GM12872 (cell line): ENCODE measurements around the gene RTTN.

Experiments
- CTCF ChIP-seq: IDR thresholded peaks from 3 replicates; pipeline ENCODE4 v1.5.1; 2011; ENCODE audit warnings: low read depth, mild to moderate bottlenecking, low read length, moderate library complexity; ENCODE audit not compliant: insufficient read depth

RTTN gene

GRCh38 chr18:70221156-70221914 lies 15.8 kb upstream of the RTTN start:
- TF ChIP-seq CTCF = no peak

GRCh38 chr18:70220628-70221027 lies 15.1 kb upstream of the RTTN start:
- no peak for TF ChIP-seq CTCF

DNA sequence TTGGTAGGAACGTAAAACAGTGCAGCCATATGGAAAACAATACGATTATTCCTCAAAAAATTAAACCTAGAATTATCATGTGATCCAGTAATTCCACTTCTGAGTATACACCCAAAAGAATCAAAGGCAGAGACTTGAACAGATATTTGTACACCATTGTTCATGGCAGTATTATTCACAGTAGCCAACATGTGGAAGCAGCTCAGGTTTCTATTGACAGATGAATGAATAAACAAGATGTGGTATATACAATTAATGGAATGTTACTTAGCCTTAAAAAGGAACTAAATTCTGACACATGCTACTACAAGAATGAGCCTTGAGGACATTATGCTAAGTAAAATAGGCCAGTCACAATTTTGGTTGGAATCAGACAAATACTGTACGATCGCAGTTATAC lies 14.2 kb upstream of the RTTN start:
- no peak for TF ChIP-seq CTCF

GRCh38 chr18:70216788-70217187 lies 11.3 kb upstream of the RTTN start:
- TF ChIP-seq CTCF = no peak

DNA sequence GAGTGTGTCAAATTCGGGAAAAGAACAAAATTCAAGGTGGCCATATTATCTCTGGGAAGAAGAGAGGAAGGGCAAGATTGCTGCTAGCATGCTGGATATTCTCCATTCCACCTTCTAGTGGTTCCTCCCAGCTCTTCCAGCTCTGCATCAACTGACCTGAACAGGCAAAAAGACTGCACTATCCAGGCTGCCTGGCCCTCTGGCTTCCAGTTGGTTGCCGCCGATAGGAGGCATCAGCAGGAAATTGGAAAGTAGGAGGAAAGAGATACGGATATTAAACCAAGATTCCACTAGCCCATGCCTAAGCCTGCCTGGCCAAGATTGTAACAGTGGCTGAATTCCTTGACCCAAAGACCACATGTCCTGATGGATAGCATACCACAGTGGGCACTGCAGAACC lies 1.7 kb upstream of the RTTN start:
- TF ChIP-seq CTCF = no peak

DNA sequence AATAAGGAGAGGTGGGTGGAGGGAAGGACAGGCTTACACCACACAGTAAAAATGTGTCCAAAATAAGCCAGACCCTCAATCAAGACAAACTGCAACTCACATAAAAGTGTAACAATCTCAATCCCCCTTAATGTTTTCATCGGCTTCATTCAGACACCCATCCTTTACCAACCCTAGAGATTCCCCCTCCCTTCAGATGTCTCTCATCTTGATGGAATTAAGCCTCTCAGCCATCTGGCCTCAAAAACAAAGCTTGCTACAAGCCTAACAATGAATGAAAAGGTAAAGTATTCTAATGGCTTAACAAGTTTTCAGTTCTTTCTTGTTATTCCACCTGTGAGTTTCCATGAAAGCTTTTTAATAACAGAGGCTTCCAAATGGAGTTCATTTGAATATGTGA lies 5.2 kb downstream of the RTTN start:
- no peak for TF ChIP-seq CTCF

DNA sequence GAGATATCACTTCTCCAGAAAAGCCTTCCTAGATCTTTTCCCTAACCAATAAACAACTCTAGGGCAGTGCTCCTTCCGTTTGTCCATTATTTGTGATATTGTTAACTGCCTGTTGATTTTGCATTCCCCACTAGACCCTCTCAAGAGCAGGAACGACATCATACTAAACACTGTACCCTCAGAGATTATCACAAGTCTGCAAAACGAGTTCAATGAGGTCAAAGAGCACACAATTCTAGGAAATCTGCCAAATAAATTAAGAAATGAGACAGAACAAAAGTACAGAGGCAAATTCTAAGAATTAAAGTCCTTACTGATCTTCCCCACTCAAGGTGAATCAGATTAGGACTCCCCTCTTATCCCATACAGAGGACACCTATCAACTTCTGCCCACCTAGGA lies 7.6 kb downstream of the RTTN start:
- TF ChIP-seq CTCF = no peak

DNA sequence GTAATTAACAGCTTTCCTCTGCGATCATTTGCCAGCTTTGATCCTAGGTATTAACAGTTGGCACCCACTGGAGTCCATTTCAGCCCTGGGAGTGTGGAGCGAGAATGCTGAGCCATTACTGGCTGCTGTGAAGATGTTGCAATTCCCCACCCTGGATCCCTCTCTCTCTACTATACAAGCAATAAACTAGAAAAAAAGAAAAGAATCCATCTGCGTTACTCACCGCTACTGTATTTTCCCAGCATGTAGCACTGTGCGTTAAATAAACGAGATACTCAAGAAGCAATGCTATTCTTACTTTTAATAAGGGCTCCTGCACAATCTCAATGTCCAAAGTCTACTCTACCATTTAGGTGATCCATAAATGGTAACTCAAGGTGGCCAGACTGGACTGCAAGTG lies 8.5 kb downstream of the RTTN start:
- TF ChIP-seq CTCF = no peak
